SK-N-SH (cell line): ENCODE results near the gene DEPDC5. TPM values are rescaled to one million over a fixed set of nuclear protein-coding genes. Genes with fewer than 3 reads are reported as not detected.

Source experiments
- CTCF ChIA-PET: fragments of 300-600, 350-600 bp; formaldehyde crosslinking; extraction: SDS; loops from one replicate; lab custom pipeline; 2021; lab: Yijun Ruan, JAX
- POLR2A ChIA-PET: fragments of 350-600 bp; sonication (Branson Sonifier 250); formaldehyde crosslinking; extraction: SDS; loops from one replicate; lab custom pipeline; 2020; ENCODE audit warnings: antibody characterized with exemption, inconsistent platforms; lab: Yijun Ruan, JAX
- DNase-seq: peaks from one replicate; pipeline ENCODE4 v3.0.0; 2012
- H2AFZ ChIP-seq: fragments of 200-600 bp; sonication (generic); 2 replicates; pipeline ENCODE4 v1.8.1; 2016; ENCODE audit warnings: antibody characterized with exemption, mild to moderate bottlenecking, low read depth
- H3F3A ChIP-seq: fragments of 200-600 bp; sonication (generic); replicated peaks from 2 replicates; pipeline ENCODE3; 2016; ENCODE audit warnings: antibody characterized with exemption, mild to moderate bottlenecking; ENCODE audit not compliant: insufficient read depth
- H3K27ac ChIP-seq, 2 experiments: fragments of 200-500 bp in 1 of 2; fragments of 200-600 bp in 1 of 2; sonication (Bioruptor generic) in 1 of 2; sonication (generic), shearing (Covaris generic) in 1 of 2; 2 replicates each; pipeline versions ENCODE4 v1.5.1 to v1.6.1; 2014 to 2016; ENCODE audit warnings: low read depth in 2 of 2, inconsistent platforms in 1 of 2, low read length in 1 of 2, mild to moderate bottlenecking in 1 of 2, mixed read lengths in 1 of 2
- H3K27me3 ChIP-seq: fragments of 200-600 bp; sonication (generic), shearing (Covaris generic); 2 replicates; pipeline ENCODE4 v1.6.1; 2016; ENCODE audit warnings: mixed run types; ENCODE audit not compliant: insufficient read depth
- H3K36me3 ChIP-seq, 2 experiments: fragments of 200-500 bp in 1 of 2; fragments of 200-600 bp in 1 of 2; sonication (Bioruptor generic) in 1 of 2; sonication (generic) in 1 of 2; replicated peaks in 1 of 2; 2 replicates each; pipeline versions ENCODE3 to v1.5.1; 2014 to 2016; ENCODE audit warnings: low read length in 1 of 2, mild to moderate bottlenecking in 1 of 2; ENCODE audit not compliant: insufficient read depth in 2 of 2, control insufficient read depth in 1 of 2
- H3K4me1 ChIP-seq, 2 experiments: fragments of 200-500 bp in 1 of 2; fragments of 200-600 bp in 1 of 2; sonication (Bioruptor generic) in 1 of 2; sonication (generic), shearing (Covaris generic) in 1 of 2; 2 replicates each; pipeline versions ENCODE4 v1.5.1 to v1.6.1; 2014 to 2016; ENCODE audit warnings: low read depth in 1 of 2, low read length in 1 of 2, mixed run types in 1 of 2; ENCODE audit not compliant: insufficient read depth in 2 of 2, control insufficient read depth in 1 of 2
- H3K4me2 ChIP-seq: fragments of 200-600 bp; sonication (generic), shearing (Covaris generic); 2 replicates; pipeline ENCODE4 v1.6.1; 2017; ENCODE audit warnings: mixed run types
- H3K4me3 ChIP-seq, 2 experiments: fragments of 200-500 bp in 1 of 2; fragments of 200-600 bp in 1 of 2; sonication (Bioruptor generic) in 1 of 2; sonication (generic), shearing (Covaris generic) in 1 of 2; 2 replicates each; pipeline versions ENCODE4 v1.5.1 to v1.8.1; 2014 to 2016; ENCODE audit warnings: low read depth in 2 of 2, inconsistent platforms in 1 of 2, low read length in 1 of 2, mild to moderate bottlenecking in 1 of 2, mixed read lengths in 1 of 2, moderate library complexity in 1 of 2
- H3K79me2 ChIP-seq: fragments of 200-600 bp; sonication (generic); 2 replicates; pipeline ENCODE4 v1.8.1; 2017; ENCODE audit warnings: mild to moderate bottlenecking; ENCODE audit not compliant: insufficient read depth
- H3K9ac ChIP-seq: fragments of 200-600 bp; sonication (generic); 2 replicates; pipeline ENCODE4 v1.6.1; 2017; ENCODE audit warnings: mixed run types
- H3K9me2 ChIP-seq: fragments of 200-600 bp; sonication (generic); 2 replicates; pipeline ENCODE4 v1.6.1; 2017; ENCODE audit warnings: mixed run types
- H3K9me3 ChIP-seq: fragments of 200-600 bp; sonication (generic); 2 replicates; pipeline ENCODE4 v1.6.1; 2017; ENCODE audit warnings: mixed run types, mild to moderate bottlenecking, moderate library complexity
- H4K20me1 ChIP-seq: fragments of 200-600 bp; sonication (generic); 2 replicates; pipeline ENCODE4 v1.6.1; 2017; ENCODE audit warnings: mild to moderate bottlenecking, mixed run types; ENCODE audit not compliant: insufficient read depth
- CHD2 ChIP-seq: fragments of 150-350 bp; IDR thresholded peaks from 2 replicates; pipeline ENCODE4 v1.6.1; 2018; ENCODE audit warnings: low read length; ENCODE audit not compliant: partially characterized antibody
- ELF1 ChIP-seq: IDR thresholded peaks from 2 replicates; pipeline ENCODE4 v1.4.0; 2012
- EP300 ChIP-seq, 2 experiments: IDR thresholded peaks; 2 replicates each; pipeline versions ENCODE4 v1.4.0 to v1.6.1; 2012; ENCODE audit warnings: borderline replicate concordance in 1 of 2, low read depth in 1 of 2, low read length in 1 of 2
- FOSL2 ChIP-seq: IDR thresholded peaks from 2 replicates; pipeline ENCODE4 v1.4.0; 2012; ENCODE audit warnings: low read depth, mild to moderate bottlenecking, moderate library complexity, borderline replicate concordance
- NRF1 ChIP-seq: IDR thresholded peaks from 2 replicates; pipeline ENCODE4 v1.6.1; 2012; ENCODE audit warnings: low read depth, mild to moderate bottlenecking, low read length
- RFX5 ChIP-seq: IDR thresholded peaks from 2 replicates; pipeline ENCODE4 v1.6.1; 2012; ENCODE audit warnings: mild to moderate bottlenecking, improper control_type of control experiment, low read length
- RXRA ChIP-seq: IDR thresholded peaks from 2 replicates; pipeline ENCODE4 v1.4.0; 2012; ENCODE audit warnings: low read depth, mild to moderate bottlenecking, borderline replicate concordance
- SMC3 ChIP-seq: IDR thresholded peaks from 2 replicates; pipeline ENCODE4 v1.6.1; 2012; ENCODE audit warnings: low read depth, low read length, improper control_type of control experiment
- TCF12 ChIP-seq: IDR thresholded peaks from 2 replicates; pipeline ENCODE4 v1.4.0; 2012
- TEAD4 ChIP-seq: IDR thresholded peaks from 2 replicates; pipeline ENCODE4 v1.4.0; 2012; ENCODE audit warnings: mild to moderate bottlenecking, borderline replicate concordance; ENCODE audit not compliant: insufficient read depth
- USF1 ChIP-seq: IDR thresholded peaks from 2 replicates; pipeline ENCODE4 v1.4.0; 2012; ENCODE audit warnings: low read depth, borderline replicate concordance
- WGBS: methylation state at CpG from one replicate; pipeline ENCODE4 v1.1.6; 2017; ENCODE audit warnings: low lambda C conversion rate; 5-methylcytosine and 5-hydroxymethylcytosine counted together
- polyA plus RNA-seq, 3 experiments: library from polyadenylated mRNA; depleted of rRNA; stranded (reverse); fragments of >200 nt; gene quantifications; 2 replicates each; pipeline ENCODE4 v1.2.3, GENCODE V29; 2012
- TF ChIP-seq, protein P1 (sequence below): fragments of 150-350 bp; IDR thresholded peaks from 2 replicates; pipeline ENCODE4 v1.6.1; 2016; ENCODE audit warnings: mild to moderate bottlenecking, low read depth, low read length
- TF ChIP-seq, protein P2 (sequence below): fragments of 200-600 bp; sonication (generic); IDR thresholded peaks from 2 replicates; pipeline ENCODE4 v1.6.1; 2017; ENCODE audit warnings: antibody characterized with exemption, mild to moderate bottlenecking, moderate library complexity
- TF ChIP-seq, protein P3 (sequence below): fragments of 150-350 bp; IDR thresholded peaks from 2 replicates; pipeline ENCODE4 v1.6.1; 2017; ENCODE audit warnings: antibody characterized with exemption, low read length, low read depth, borderline replicate concordance

DEPDC5 gene
- polyA plus RNA-seq, 1 of the 3 experiments (the other 2 are of a cell fraction) = 7.8 TPM

DNA sequence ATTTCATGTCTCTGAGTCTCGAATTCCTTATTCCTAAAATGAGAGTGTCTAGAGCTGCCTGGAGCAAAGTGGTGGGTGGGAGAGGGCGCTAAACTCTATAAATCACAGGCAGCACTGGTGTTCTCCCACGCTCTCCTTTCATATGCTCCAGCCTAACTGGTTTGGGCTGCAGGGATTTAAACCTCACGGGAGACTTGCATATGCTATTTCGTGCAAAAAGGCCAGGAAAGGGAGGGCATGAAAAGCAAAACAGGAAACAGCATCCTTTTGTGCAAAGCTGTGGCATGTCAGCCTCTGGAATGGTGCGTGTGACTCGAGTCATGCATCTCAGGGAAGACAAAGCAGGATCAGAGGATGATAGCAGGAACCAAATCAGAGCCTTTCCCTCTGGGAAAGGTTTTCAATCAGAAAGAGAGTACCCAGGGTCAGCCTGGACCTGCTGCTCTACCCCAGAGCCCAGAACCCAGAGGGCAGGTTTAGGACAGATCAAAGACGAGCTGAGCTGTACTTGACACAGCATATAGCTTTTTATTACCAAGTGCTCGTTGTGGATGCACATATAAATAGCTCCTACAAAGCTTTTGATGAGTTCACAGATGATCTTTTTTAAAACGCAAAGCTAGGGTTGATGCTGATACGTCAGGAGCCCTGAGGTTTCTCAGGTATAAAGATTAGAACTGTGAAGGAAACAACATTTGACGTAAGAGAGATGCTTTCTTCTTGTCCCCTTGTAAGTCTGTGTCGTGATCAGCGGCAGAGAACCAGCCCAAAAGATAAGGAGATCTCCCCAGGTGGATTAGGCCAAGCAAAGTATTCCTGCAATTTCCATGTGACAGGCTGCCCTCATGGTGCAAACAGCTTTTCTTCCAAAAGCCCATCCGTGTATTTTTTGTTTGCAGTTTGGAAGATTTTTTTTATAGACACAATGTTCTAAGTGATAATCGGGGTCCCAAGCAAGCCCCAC is 144.3 kb downstream of the DEPDC5 start:
- Histone ChIP-seq H4K20me1 (no peaks in the 10 kb centered on the region), H3K27ac (peak overlapping the region in 1 of 2 experiments; percentile 48; a peak in 1 of 4 replicates), H3K27me3 (no peaks in the 10 kb centered on the region), H3K4me2 (no peak overlapping the region), H3K79me2 (no peaks in the 10 kb centered on the region), H3K36me3 (peaks cover 10 to 17% of the 10 kb centered on the region in 2 experiments), H2AFZ (no peak overlapping the region), H3K9me2 (no peaks in the 10 kb centered on the region), H3F3A (no peaks in the 10 kb centered on the region), H3K9ac (no peak overlapping the region), H3K4me1 (peaks cover 0 to 11% of the 10 kb centered on the region in 2 experiments; a peak in 2 of 4 replicates), H3K9me3 (no peaks in the 10 kb centered on the region), H3K4me3 (no peak overlapping the region)
- POLR2A ChIA-PET = interaction anchor here (1.3 kb wide), 1 partner anchor 21 kb away, joined by 3 read pairs; no protein-coding TSS in a partner anchor
- WGBS = 84% methylated on average over 16 of the region's 16 CpGs
- CTCF ChIA-PET = interaction anchor here (1.3 to 1.5 kb wide), 3 partner anchors 49 to 232 kb away, joined by 4 to 5 read pairs (median 4); no protein-coding TSS in a partner anchor
- no peak for TF ChIP-seq EP300 (IDR thresholded peaks at IDR 0.05; ENCODE audit: borderline replicate concordance in 1 of 2, low read depth in 1 of 2, low read length in 1 of 2)
- TF ChIP-seq, protein P1, sequence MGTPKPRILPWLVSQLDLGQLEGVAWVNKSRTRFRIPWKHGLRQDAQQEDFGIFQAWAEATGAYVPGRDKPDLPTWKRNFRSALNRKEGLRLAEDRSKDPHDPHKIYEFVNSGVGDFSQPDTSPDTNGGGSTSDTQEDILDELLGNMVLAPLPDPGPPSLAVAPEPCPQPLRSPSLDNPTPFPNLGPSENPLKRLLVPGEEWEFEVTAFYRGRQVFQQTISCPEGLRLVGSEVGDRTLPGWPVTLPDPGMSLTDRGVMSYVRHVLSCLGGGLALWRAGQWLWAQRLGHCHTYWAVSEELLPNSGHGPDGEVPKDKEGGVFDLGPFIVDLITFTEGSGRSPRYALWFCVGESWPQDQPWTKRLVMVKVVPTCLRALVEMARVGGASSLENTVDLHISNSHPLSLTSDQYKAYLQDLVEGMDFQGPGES = no peak
- TF ChIP-seq, protein P2, sequence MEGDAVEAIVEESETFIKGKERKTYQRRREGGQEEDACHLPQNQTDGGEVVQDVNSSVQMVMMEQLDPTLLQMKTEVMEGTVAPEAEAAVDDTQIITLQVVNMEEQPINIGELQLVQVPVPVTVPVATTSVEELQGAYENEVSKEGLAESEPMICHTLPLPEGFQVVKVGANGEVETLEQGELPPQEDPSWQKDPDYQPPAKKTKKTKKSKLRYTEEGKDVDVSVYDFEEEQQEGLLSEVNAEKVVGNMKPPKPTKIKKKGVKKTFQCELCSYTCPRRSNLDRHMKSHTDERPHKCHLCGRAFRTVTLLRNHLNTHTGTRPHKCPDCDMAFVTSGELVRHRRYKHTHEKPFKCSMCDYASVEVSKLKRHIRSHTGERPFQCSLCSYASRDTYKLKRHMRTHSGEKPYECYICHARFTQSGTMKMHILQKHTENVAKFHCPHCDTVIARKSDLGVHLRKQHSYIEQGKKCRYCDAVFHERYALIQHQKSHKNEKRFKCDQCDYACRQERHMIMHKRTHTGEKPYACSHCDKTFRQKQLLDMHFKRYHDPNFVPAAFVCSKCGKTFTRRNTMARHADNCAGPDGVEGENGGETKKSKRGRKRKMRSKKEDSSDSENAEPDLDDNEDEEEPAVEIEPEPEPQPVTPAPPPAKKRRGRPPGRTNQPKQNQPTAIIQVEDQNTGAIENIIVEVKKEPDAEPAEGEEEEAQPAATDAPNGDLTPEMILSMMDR = no peak
- TF ChIP-seq USF1 = no peak
- TF ChIP-seq ELF1 = no peak
- no peak for TF ChIP-seq RXRA
- no peak for TF ChIP-seq CHD2
- no peak for TF ChIP-seq NRF1
- TF ChIP-seq TEAD4 = no peak
- TF ChIP-seq SMC3 = no peak
- TF ChIP-seq TCF12 = no peak
- no peak for TF ChIP-seq FOSL2
- TF ChIP-seq, protein P3, sequence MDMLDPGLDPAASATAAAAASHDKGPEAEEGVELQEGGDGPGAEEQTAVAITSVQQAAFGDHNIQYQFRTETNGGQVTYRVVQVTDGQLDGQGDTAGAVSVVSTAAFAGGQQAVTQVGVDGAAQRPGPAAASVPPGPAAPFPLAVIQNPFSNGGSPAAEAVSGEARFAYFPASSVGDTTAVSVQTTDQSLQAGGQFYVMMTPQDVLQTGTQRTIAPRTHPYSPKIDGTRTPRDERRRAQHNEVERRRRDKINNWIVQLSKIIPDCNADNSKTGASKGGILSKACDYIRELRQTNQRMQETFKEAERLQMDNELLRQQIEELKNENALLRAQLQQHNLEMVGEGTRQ = no peak
- no peak for TF ChIP-seq RFX5
- DNase-seq = no peak
